ENCODE results near the gene TNS3.

GRCh38 chr7:47631711-47632110 lies 49.8 kb upstream of the TNS3 start:
- TF ChIP-seq POLR2AphosphoS5 (IDR thresholded peaks at IDR 0.05; ENCODE audit: borderline replicate concordance, low read depth, low read length) (no peak), EZH2 (IDR thresholded peaks at IDR 0.05) (no peak), FOXP2 (optimal IDR thresholded peaks at IDR 0.05; ENCODE audit: control extremely low read depth, extremely low read length, insufficient read depth) (no peak)
